GM21529 (cell line): ENCODE results near the gene XPNPEP1.
A peak's percentile ranks its signal among the peaks of the same experiment; 100 is the strongest.
"Not testable (repeated sequence)": the region's sequence is repeated elsewhere in the genome, so short reads cannot be mapped to it uniquely, and the experiment has no call there.

Experiments used
- ATAC-seq: cut with Tn5 transposase; IDR thresholded peaks from one replicate; pipeline ENCODE4 v1.9.1; 2021; ENCODE audit not compliant: unreplicated experiment

Gene XPNPEP1

DNA sequence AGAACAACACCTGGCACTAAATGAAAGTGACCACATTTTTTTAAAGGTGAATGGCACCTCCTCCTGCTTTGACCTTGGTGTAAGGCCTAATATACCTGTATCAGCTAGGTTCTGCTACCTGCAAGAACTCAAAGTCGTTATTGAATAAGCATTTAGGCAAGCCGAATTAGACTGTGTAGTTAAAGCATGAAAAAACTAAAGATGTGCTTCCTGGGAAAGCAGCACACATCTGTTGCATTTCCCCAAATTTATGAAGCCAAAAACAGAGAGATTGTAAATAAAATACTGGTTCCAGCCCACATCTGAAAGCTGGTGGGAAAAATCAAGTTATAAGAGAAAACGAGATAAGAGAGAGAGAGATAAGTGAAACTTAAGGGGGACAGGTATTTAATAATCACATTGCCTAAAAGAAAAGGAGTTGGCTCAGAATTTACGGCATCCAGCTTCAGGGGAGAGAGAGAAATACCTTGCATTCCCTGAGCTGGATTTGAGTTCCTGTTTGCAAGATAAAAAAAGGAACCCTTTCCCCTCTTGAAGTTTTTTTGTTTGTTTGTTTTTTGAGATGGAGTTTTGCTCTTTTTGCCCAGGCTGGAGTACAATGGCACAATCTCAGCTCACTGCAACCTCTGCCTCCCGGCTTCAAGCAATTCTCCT is 1.8 kb upstream of the XPNPEP1 start:
- no peak for ATAC-seq

DNA sequence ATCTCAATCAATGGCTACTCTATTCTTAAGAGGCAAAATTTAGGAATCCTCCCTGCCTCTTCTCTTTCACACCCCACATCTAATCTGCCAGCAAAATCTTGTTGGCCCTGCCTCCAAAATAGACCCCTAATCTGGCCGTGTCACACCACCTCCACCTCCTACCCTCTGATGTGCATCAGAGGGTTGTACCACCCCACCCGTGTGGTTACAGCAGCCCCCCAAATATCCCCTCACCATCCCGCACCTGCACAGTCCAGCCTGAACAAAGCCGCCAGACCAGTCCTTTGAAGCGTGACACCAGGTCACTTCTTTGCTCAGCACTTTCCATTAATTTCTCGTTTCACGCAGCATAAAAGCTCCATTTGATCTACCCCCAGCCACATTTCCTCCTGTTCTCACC is 776 bp upstream of the XPNPEP1 start:
- no peak for ATAC-seq

GRCh38 chr10:109922358-109922975 is 844 bp downstream of the XPNPEP1 start:
- ATAC-seq: no peak

DNA sequence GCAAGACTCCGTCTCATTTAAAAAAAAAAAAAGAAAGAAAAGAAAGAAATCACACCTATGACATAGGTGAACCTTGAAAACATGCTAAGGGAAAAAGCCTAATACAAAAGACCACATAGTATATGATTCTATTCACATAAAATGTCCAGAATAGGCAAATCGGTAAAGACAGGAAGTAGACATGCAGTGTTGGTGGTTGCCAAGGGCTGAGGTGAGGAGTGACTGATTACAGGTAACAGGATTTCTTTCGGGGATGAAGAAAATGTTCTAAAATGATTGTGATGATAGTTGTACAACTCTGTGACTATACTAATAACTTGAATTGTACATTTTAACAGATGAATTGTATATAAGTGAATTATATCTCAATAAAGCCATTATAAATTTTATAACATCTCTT is 3.3 kb downstream of the XPNPEP1 start:
- ATAC-seq: no peak

- ATAC-seq: no peak
Observed at GRCh38 chr10:109919220-109919619, 4.1 kb downstream of the XPNPEP1 start.

GRCh38 chr10:109918707-109919106 is 4.6 kb downstream of the XPNPEP1 start:
- ATAC-seq: not testable (repeated sequence)

DNA sequence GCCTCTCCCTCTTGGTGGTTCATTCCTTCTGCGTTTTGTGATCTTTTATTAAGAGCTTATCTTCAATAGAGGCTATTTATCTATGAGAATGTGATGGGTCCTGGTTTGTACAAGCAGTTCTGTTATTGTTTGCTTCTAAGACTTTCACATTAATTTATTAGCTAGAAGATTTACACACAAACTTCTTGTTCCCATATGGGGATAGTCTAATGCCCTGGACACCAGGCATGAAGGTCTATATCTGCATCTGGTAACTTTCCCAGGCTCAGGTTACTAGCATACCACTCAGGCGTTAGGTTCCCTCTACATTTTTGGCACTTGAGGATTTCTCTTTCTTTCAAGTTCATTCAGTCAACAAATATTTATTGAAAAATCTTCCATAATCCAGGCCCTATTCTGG is 7.7 kb downstream of the XPNPEP1 start:
- no peak for ATAC-seq

DNA sequence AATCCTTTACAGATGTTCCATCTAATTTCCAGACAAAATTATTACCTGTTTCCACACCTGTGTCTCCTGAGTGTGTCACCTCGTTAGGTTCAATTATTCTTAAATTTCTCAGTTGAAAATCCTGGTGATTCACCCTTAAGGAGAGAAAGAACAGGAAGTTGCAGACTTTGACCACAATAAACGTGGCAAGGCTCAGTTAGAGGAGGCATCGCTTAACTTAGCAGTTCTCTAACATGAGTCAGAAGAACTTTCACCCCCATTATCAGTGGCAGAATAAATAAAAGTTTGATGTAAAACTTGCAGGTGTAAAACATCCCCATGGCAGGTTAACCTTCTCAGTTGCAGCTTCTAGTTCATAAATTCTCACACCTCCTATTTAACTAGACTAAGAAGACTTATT is 8.3 kb downstream of the XPNPEP1 start:
- peak; percentile 33 for ATAC-seq

DNA sequence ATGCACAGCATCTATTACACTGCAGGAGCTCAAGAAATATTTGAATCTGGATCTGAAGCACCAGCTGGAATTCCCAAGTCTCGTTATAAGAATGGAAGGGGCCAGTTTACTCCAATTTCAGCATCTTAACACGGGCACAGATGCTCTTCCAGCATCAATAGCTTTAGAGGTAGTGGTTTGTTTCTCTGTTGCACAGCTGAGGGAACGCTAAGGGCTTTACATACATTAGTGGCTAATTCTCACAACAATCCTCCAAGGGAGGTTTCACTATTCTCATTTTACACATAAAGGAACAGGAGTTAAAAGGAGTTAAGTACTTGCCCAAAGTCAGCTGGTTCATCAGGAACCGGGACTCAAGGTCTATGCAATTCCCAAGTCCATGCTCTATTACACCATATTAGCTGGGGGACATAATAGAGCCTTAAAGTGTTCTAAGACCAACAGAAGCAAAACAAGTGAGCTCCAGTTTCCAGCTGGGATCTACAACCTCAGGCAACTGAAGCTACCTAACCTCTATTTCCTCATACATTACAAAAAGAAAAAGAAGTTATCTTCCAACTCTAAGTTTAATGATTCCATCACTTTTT is 9.9 kb downstream of the XPNPEP1 start:
- no peak for ATAC-seq

DNA sequence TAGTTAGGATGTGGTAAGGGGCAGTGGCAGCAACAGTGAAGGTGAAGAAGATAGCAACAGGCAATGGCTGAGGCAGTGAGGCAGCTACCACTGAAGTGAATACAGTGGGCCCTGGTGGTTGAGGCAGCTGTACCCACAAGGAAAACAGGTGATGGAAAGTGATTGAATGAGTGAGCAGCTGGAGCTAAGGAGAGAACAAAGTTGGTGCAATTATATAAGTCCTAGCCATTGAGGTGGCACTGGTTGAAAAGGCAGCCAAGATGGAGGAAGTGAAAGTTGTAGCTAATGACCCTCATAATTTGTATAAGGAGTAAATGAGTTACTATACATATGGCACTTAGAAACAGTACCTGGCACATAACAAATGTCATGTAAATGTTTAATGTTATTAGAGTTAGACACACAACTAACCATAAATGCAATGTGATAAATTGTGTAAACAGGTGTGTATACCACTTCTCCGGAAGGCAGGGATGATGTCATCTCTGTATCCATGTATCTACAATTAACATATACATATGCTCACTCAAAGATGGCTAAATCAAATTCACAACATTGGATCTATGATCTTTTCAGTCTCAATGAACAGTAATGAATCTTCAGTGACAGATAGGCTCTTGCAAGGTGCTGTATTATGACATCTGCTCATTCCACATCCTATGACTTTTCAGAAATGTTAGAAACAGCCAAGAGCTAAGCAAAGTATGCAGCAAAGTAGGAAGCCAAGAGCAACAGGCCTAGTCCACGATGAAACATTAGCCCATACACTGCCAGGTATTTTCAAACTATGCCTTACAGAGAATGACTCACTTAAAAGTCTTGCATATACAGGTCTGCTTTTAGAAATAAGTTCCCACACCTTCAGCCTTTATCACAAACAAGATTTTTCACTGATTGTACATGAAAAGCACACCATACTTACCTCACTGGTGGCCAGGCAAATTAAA is 10.7 kb downstream of the XPNPEP1 start:
- peak; percentile 86 for ATAC-seq

GRCh38 chr10:109911903-109912302 is 11.4 kb downstream of the XPNPEP1 start:
- ATAC-seq: no peak

- no peak for ATAC-seq
Observed at GRCh38 chr10:109906316-109906715, 17.0 kb downstream of the XPNPEP1 start.

- no peak for ATAC-seq
Observed at GRCh38 chr10:109904397-109904796, 18.9 kb downstream of the XPNPEP1 start.

- ATAC-seq: peak; percentile 50
Observed at GRCh38 chr10:109902992-109903947, 20.0 kb downstream of the XPNPEP1 start.

DNA sequence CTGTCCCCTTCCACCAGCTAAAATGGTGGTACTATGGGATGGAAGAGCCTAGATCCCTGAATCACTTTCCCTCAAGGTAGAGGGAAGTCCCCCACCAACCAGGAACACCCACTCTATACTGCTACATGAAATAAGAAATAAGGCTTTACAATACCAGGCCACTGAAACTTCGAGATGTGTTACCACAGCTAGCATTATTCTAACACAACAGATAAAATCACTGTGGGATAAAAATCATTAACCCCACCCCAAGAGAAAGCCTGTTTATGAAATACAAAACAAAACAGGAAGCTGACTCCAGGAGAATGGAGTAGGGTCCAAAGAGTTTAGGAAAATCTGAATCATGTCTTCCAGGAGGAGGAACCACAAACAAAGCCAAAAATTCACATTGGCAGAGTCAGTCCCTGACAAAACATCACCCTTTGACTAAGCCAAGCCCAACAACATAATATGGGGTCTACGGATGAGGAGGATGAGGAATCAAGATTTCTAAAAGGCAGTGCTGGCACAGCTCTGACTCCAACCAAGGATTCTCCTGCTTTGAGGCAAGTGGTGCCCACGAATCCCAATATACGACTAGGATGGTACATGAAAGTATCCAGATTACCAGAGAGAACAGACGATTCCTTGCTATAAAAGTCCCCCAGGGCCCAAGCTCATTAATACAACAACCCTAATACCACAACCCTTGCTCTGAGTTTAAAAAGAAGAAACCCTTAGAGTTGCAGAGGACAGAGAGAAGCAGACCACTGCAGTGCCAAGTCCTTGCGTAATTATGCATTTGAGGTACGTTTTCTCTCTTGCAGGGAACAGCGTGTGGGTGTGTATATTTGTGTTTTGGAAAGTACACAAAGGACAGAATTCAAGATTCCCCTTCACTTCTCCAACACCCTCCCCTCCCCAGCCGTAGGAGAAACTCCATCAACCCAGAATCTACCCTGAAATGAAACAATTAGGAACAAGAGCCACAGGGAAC is 23.7 kb downstream of the XPNPEP1 start:
- ATAC-seq: no peak

- no peak for ATAC-seq
Observed at GRCh38 chr10:109898666-109899355, 24.5 kb downstream of the XPNPEP1 start.

DNA sequence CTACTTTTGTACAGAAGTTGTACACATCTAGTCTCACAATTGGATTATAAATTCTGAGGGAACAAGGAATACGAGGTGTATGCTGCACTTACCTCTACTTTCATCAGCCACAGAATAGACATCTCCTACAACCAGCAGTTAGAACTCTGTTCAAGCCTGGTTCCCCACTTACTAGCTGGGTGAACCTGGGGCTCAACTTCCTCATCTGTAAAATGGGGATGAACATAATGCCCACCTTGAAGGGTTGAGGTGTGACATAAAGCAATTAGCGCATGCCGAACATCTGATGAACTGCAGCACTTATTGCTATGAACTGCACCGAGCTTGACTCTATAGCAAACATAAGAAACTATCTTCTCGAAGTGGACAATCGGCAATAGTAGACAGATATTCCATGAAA is 25.3 kb downstream of the XPNPEP1 start:
- ATAC-seq: no peak

GRCh38 chr10:109895848-109896247 is 27.5 kb downstream of the XPNPEP1 start:
- no peak for ATAC-seq
